GM23248 (cell line): ENCODE results near the gene SLC5A6. TPM values are rescaled to one million over a fixed set of nuclear protein-coding genes. Genes with fewer than 3 reads are reported as not detected.
A peak's percentile ranks its signal among the peaks of the same experiment; 100 is the strongest.

Experiments used
- DNase-seq: peaks from one replicate; pipeline ENCODE4 v3.0.0-alpha.2; 2015
- H2AFZ ChIP-seq: fragments of 200-600 bp; sonication (generic); 2 replicates; pipeline ENCODE4 v1.6.1; 2016; ENCODE audit warnings: antibody characterized with exemption
- H3F3A ChIP-seq: fragments of 200-600 bp; sonication (generic); 2 replicates; pipeline ENCODE4 v1.6.1; 2016; ENCODE audit warnings: mild to moderate bottlenecking, antibody characterized with exemption, mixed run types; ENCODE audit not compliant: insufficient read depth
- H3K27ac ChIP-seq: fragments of 200-600 bp; sonication (generic); 2 replicates; pipeline ENCODE4 v1.5.1; 2016; ENCODE audit warnings: mild to moderate bottlenecking
- H3K27me3 ChIP-seq: fragments of 200-600 bp; sonication (generic); replicated peaks from 2 replicates; pipeline ENCODE4 v1.6.1; 2016; ENCODE audit warnings: mild to moderate bottlenecking; ENCODE audit not compliant: insufficient read depth
- H3K36me3 ChIP-seq: fragments of 200-600 bp; sonication (generic); 2 replicates; pipeline ENCODE4 v1.6.1; 2016; ENCODE audit warnings: low read depth, mild to moderate bottlenecking
- H3K4me1 ChIP-seq: fragments of 200-600 bp; sonication (generic); 2 replicates; pipeline ENCODE4 v1.6.1; 2016; ENCODE audit warnings: mild to moderate bottlenecking; ENCODE audit not compliant: insufficient read depth
- H3K4me2 ChIP-seq: fragments of 200-600 bp; sonication (generic); one replicate; pipeline ENCODE4 v1.6.1; 2016; ENCODE audit warnings: mild to moderate bottlenecking; ENCODE audit not compliant: unreplicated experiment
- H3K4me3 ChIP-seq: fragments of 200-600 bp; sonication (generic); 2 replicates; pipeline ENCODE4 v1.5.1; 2016; ENCODE audit warnings: mild to moderate bottlenecking
- H3K79me2 ChIP-seq: fragments of 200-600 bp; sonication (generic); 2 replicates; pipeline ENCODE4 v1.6.1; 2016; ENCODE audit warnings: mild to moderate bottlenecking; ENCODE audit not compliant: insufficient read depth
- H3K9ac ChIP-seq: fragments of 200-600 bp; sonication (generic); 2 replicates; pipeline ENCODE4 v1.6.1; 2016; ENCODE audit warnings: mild to moderate bottlenecking
- H3K9me2 ChIP-seq: fragments of 200-600 bp; sonication (generic); 2 replicates; pipeline ENCODE4 v1.6.1; 2016; ENCODE audit warnings: mixed run types, mild to moderate bottlenecking, moderate library complexity; ENCODE audit not compliant: insufficient read depth
- H3K9me3 ChIP-seq: fragments of 200-600 bp; sonication (generic); one replicate; pipeline ENCODE4 v1.6.1; 2017; ENCODE audit warnings: low read depth
- H4K20me1 ChIP-seq: fragments of 200-600 bp; sonication (generic); 2 replicates; pipeline ENCODE4 v1.6.0; 2016; ENCODE audit not compliant: insufficient read depth
- EZH2 ChIP-seq: fragments of 200-600 bp; sonication (generic); IDR thresholded peaks from 2 replicates; pipeline ENCODE4 v1.6.1; 2018; ENCODE audit warnings: antibody characterized with exemption, mild to moderate bottlenecking; ENCODE audit not compliant: insufficient read depth, poor library complexity, severe bottlenecking
- EZH2phosphoT487 ChIP-seq: fragments of 200-600 bp; sonication (generic); IDR thresholded peaks from 2 replicates; pipeline ENCODE4 v1.6.1; 2018; ENCODE audit warnings: antibody characterized with exemption, moderate library complexity, mild to moderate bottlenecking, low read depth; ENCODE audit not compliant: insufficient read depth
- WGBS, 2 experiments: methylation state at CpG; one replicate each; pipeline ENCODE4 v1.1.6; 2015 to 2017; ENCODE audit warnings: low lambda C conversion rate in 2 of 2, low coverage in 1 of 2; ENCODE audit errors: missing lambda C conversion rate in 2 of 2; 5-methylcytosine and 5-hydroxymethylcytosine counted together
- in situ Hi-C: fragments of 300-500 bp; cut with MboI; formaldehyde crosslinking; loops from 2 replicates; pipeline ENCODE4 v1.15.0; 2020
- polyA plus RNA-seq: library from polyadenylated mRNA; unstranded; fragments of >200 nt; fragmentation: Nextera tagmentation; extraction: Ambion mirVana; gene quantifications from 2 replicates; pipeline ENCODE4 v1.2.1, GENCODE V29; 2016
- total RNA-seq: library from RNA; depleted of rRNA; stranded (reverse); fragments of >200 nt; shearing (Covaris generic); gene quantifications from 2 replicates; pipeline ENCODE4 v1.2.3, GENCODE V29; 2014

The SLC5A6 gene
- total and polyA plus RNA-seq, 2 experiments from 2014 or later: 9.4 to 13.5 TPM

- DNase-seq: peak; percentile 79
- Histone ChIP-seq H3K9ac (peak overlapping the region; percentile 45), H3K27me3 (no peaks in the 10 kb centered on the region), H3K9me3 (no peaks in the 10 kb centered on the region), H3K4me1 (peaks cover 40% of the 10 kb centered on the region), H2AFZ (peak overlapping the region; percentile 39), H3K9me2 (no peaks in the 10 kb centered on the region), H4K20me1 (no peaks in the 10 kb centered on the region), H3F3A (peaks cover 50% of the 10 kb centered on the region), H3K4me3 (peak overlapping the region; percentile 31), H3K36me3 (no peaks in the 10 kb centered on the region), H3K4me2 (peak overlapping the region; percentile 30), H3K27ac (peak overlapping the region; percentile 87), H3K79me2 (no peaks in the 10 kb centered on the region)
- 0 to 2% methylated on average over 6 of the region's 6 CpGs for WGBS, 2 experiments
- TF ChIP-seq EZH2 (no peak), EZH2phosphoT487 (peak; percentile 96)
- in situ Hi-C loops: no loop called here
Measured at GRCh38 chr2:27185331-27186026, 26.6 kb downstream of the SLC5A6 start.

- H3K36me3 ChIP-seq: no peaks in the 10 kb centered on the region
- no peak overlapping the region for H3K27ac ChIP-seq
- no peaks in the 10 kb centered on the region for H3K9me2 ChIP-seq
- peaks cover 45% of the 10 kb centered on the region for H3K4me1 ChIP-seq
- H3K9ac ChIP-seq: no peak overlapping the region
- in situ Hi-C loops: no loop called here
- no peaks in the 10 kb centered on the region for H3K79me2 ChIP-seq
- H2AFZ ChIP-seq: no peak overlapping the region
- WGBS, 2 experiments: 32 to 42% methylated on average over 4 of the region's 4 CpGs
- peaks cover 51% of the 10 kb centered on the region for H3F3A ChIP-seq
- H3K4me2 ChIP-seq: no peak overlapping the region
- TF ChIP-seq EZH2: no peak
- no peak for TF ChIP-seq EZH2phosphoT487
- no peak overlapping the region for H3K4me3 ChIP-seq
- DNase-seq: peak; percentile 58
- H3K9me3 ChIP-seq: no peaks in the 10 kb centered on the region
- no peaks in the 10 kb centered on the region for H4K20me1 ChIP-seq
- H3K27me3 ChIP-seq: no peaks in the 10 kb centered on the region
Measured at GRCh38 chr2:27184115-27184514, 28.0 kb downstream of the SLC5A6 start.

GRCh38 chr2:27182346-27182745, 29.7 kb downstream of the SLC5A6 start:
- Histone ChIP-seq H3K4me3 (no peak overlapping the region), H3K9me3 (no peaks in the 10 kb centered on the region), H3K4me2 (peak overlapping the region; percentile 46), H4K20me1 (no peaks in the 10 kb centered on the region), H3K9me2 (no peaks in the 10 kb centered on the region), H3F3A (peaks cover 51% of the 10 kb centered on the region), H3K9ac (no peak overlapping the region), H2AFZ (no peak overlapping the region), H3K36me3 (no peaks in the 10 kb centered on the region), H3K27me3 (peaks cover 5% of the 10 kb centered on the region; the same call in 1 of the 2 replicates), H3K27ac (peak overlapping the region; percentile 55), H3K4me1 (peaks cover 45% of the 10 kb centered on the region), H3K79me2 (no peaks in the 10 kb centered on the region)
- peak; percentile 79 for DNase-seq
- 30 to 34% methylated on average over 4 of the region's 4 CpGs for WGBS, 2 experiments
- TF ChIP-seq EZH2 (no peak), EZH2phosphoT487 (no peak)
- in situ Hi-C loops: no loop called here

GRCh38 chr2:27179344-27180000, 32.6 kb downstream of the SLC5A6 start:
- Histone ChIP-seq H3K27me3 (peaks cover 17% of the 10 kb centered on the region), H3K79me2 (no peaks in the 10 kb centered on the region), H3K27ac (no peak overlapping the region), H2AFZ (no peak overlapping the region), H3K4me3 (no peak overlapping the region), H4K20me1 (no peaks in the 10 kb centered on the region), H3K9me2 (no peaks in the 10 kb centered on the region), H3K4me2 (no peak overlapping the region), H3K9ac (no peak overlapping the region), H3K4me1 (peaks cover 26% of the 10 kb centered on the region), H3F3A (peaks cover 29% of the 10 kb centered on the region), H3K9me3 (no peaks in the 10 kb centered on the region), H3K36me3 (no peaks in the 10 kb centered on the region)
- in situ Hi-C loops: no loop called here
- 39 to 43% methylated on average over 3 of the region's 3 CpGs for WGBS, 2 experiments
- no peak for TF ChIP-seq EZH2
- no peak for TF ChIP-seq EZH2phosphoT487
- no peak for DNase-seq
